IMR-90 (cell line): ENCODE results near the gene KRT8.

Experiments used
- CTCF ChIP-seq: conservative IDR thresholded peaks from 2 replicates; pipeline ENCODE4 v1.5.1; 2012; ENCODE audit warnings: mild to moderate bottlenecking, low read depth, low read length, improper control_type of control experiment
- ELK1 ChIP-seq: fragments of 150-350 bp; IDR thresholded peaks from 2 replicates; pipeline ENCODE4 v1.6.1; 2016; ENCODE audit warnings: low read depth, mild to moderate bottlenecking, low read length, moderate library complexity, borderline replicate concordance
- MXI1 ChIP-seq: IDR thresholded peaks from 2 replicates; pipeline ENCODE4 v1.6.1; 2012; ENCODE audit warnings: low read depth, mild to moderate bottlenecking, low read length, moderate library complexity, borderline replicate concordance
- POLR2A ChIP-seq: IDR thresholded peaks from 2 replicates; pipeline ENCODE4 v1.6.1; 2012; ENCODE audit warnings: mild to moderate bottlenecking, low read depth, low read length
- RCOR1 ChIP-seq: IDR thresholded peaks from 2 replicates; pipeline ENCODE4 v1.6.1; 2012; ENCODE audit warnings: mild to moderate bottlenecking, low read length, improper control_type of control experiment; ENCODE audit not compliant: insufficient replicate concordance
- RFX5 ChIP-seq: IDR thresholded peaks from 2 replicates; pipeline ENCODE4 v1.8.0; 2012; ENCODE audit warnings: low read depth, mild to moderate bottlenecking, low read length, moderate library complexity
- SMC3 ChIP-seq: fragments of 150-350 bp; IDR thresholded peaks from 2 replicates; pipeline ENCODE4 v1.6.1; 2016; ENCODE audit warnings: low read depth, mild to moderate bottlenecking, antibody characterized with exemption, low read length, moderate library complexity
- USF2 ChIP-seq: fragments of 150-350 bp; IDR thresholded peaks from 2 replicates; pipeline ENCODE4 v1.6.1; 2017; ENCODE audit warnings: mild to moderate bottlenecking, antibody characterized with exemption, low read length, low read depth

- TF ChIP-seq POLR2A, result no peak
- no peak for TF ChIP-seq CTCF
- TF ChIP-seq SMC3, result no peak
- TF ChIP-seq RFX5, result no peak
- no peak for TF ChIP-seq ELK1
- no peak for TF ChIP-seq USF2
- no peak for TF ChIP-seq RCOR1
- TF ChIP-seq MXI1, result no peak
These were observed 1.3 kb upstream of the KRT8 start for GRCh38 chr12:52906191-52906601.
